HG03097 (cell line): Measurements from ENCODE around the gene EPB41L4A.

Source experiments
- ATAC-seq: cut with Tn5 transposase; IDR thresholded peaks from one replicate; pipeline ENCODE4 v1.9.1; 2021; ENCODE audit not compliant: unreplicated experiment, low FRiP score

Gene EPB41L4A

DNA sequence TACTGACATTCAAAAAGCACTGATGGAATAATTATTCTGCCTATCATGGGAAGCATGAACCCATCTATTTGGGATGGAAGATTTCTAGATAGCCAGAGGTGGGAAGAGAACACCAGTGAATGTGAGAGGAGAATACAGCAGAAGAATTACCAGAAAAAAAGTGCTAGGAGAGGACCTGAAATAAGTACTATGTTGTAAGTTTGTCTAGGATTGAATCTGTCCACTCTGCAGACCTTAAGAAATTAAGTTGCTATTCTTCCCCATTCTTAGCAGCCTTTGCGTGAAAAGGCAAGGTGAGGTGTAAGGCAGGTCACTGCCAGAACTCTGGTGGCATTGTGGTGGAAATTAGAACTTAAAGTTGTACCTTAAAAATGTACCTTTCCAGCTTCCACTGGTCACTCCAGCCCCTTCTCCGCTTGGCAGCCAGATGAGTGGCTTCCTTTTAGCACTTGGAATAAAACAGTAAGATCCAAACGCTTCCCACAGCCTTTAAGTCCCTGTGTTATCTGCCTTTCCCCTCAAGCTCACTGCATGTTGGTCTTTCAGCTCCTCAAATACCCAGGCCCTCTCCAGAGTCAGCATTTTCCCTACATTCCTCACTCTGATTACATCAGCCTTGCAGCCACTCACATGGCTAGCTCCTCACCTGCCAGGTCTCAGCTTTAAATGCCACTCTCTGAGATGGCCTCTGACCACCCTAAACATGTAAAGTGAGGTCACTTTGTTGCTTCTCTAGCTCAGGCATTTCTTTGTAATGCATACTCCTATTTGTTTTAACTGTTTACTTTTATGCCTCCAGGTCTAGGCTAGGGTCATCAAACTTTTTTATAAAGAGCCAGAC is 253.0 kb downstream of the EPB41L4A start:
- no peak for ATAC-seq

GRCh38 chr5:112165399-112165798 is 253.7 kb downstream of the EPB41L4A start:
- no peak for ATAC-seq

DNA sequence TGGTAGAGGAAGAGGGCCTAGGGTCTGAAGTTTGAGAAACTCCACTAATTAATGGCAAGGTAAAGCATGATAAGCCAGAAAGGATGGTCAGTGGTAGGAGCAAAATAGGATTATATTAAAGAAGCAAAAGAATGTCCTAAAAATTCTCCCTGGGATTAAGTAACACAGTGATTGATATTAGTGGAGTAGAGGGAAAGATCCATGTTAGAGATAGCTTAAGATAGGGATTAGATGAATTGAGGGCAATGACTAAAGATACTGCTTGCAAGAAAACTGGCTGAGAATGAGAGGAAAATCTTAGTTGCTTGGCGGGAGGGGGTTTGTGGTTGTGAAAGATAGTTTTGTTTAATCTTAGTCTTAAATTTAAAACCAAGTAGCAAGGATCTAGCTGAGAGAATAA is 255.6 kb downstream of the EPB41L4A start:
- no peak for ATAC-seq

- no peak for ATAC-seq
Observed at GRCh38 chr5:112161392-112161748, 257.7 kb downstream of the EPB41L4A start.

GRCh38 chr5:112160652-112161391 is 258.3 kb downstream of the EPB41L4A start:
- peak; percentile 96 for ATAC-seq

DNA sequence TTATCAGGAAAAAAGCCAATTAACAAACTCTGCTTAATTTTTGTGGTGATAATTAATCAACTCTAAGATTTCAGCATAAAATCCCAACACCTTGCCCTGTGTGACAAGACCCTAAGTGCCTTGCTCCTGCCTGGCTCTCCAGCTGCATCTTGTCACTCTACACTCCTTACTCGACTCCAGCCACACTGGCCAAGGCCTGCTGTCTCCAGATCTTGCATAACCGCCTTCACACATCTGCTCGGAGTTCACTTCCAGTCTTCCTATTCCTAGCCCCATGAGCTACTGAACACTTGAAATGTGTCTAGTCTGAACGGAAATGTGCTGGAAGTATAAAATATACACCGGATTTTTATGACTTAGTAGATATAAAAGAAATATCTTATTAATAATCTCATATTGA is 259.6 kb downstream of the EPB41L4A start:
- ATAC-seq = no peak

DNA sequence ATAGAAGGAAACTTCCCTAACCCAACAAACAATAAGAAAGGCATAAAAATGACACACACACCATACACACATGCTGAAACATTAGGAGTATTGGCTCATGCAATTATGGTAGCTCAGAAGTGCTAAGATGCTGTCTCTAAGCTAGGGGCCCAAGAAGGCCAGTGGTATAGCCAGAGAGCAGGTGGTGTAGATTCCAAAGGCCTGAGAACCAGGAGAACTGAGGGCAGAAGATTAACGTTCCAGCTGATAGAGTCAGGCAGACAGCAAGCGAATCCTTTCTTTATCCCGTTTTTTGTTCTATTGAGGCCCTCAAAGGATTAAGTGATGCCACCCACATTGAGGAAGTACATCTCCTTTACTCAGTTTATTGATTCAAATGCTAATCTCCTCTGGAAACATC is 262.9 kb downstream of the EPB41L4A start:
- no peak for ATAC-seq

DNA sequence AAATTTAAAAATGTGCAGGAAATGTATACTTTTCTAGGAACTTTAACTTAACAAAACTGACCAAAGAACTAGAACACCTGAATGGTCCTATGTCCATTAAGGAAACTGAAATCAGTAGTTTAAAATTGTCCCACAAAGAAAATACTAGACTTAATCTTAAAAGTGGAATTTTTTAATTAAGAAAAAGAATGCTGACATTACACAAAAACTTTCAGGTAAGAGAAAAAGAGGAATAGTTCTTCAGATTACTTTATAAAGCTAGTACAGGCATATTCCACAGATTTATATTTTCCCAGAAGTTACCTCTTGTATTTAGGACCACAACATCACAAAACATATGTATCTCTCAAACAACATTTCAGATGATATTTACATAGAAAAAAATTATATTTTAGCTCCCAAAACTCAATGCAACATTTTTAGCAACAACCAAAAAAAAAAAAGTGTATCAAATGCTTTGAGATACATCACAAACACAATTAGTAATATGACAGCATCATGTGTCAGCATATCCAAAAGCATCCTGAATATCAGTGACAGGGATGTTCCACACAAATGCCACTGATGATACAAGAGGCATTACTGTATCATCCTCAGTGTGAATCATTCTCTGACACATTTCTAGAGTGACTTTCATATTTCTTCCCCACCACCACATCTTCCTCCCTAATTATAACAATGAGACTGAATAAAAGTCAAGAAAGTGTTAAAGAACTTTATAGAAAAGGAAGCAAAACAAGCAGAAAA is 264.0 kb downstream of the EPB41L4A start:
- no peak for ATAC-seq

DNA sequence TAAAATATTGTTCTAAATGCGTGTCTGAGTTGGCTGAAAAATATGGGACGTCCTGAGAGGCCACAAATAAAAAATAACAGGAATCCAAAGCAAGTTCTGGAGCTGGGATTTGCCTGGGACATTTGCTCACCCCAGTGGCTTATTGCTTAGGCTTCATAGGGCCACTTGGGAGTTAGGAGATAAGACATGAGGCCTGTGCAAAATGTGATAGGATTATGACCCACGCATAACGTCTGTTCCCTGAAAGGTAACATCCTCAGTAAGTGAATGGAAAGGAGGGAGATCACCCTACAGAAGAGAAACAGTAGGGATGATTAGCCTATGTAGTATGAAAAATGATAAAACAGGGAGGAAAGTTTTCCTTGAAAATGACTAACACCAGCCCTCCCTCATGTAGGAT is 269.4 kb downstream of the EPB41L4A start:
- no peak for ATAC-seq

DNA sequence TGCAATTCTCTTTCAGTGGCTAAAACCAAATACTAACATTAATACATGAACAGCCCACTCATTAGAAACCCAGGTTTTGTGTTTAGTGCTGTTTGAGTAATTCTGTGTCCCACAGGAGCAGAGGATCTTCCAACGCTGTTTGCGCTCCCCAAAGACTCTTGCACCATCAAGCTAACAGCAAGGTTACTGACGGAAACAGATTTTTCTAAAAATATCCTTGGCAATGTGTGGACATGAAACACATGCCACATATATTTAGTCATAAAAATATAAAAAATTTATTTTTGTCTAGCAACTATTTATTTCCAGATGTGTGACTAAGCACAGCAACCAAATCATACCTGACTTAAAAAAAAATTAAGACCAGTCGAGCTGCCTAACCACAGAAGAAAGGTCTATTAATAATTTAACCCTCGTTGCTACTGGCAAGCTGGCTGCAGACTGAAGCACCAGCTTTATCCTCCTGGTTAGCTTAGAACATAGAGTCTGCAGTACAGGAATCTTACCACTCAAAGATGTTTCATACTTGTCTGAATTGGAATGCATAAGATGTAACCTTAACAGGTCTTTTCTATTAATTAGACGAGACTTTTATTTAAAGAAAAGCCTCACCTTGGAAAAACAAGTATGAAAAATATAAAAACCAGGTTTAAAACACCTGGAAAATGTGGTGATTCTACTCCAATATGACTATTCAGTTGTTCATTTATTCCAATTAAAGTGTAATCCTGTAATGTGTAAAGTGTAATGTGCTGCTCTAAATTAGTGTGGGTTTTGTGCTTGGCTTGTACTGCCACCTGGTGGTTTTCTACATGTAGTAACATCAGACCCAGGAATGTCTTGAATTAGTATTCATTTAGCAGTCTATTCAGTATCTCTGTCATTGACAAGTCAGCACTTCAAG is 272.5 kb downstream of the EPB41L4A start:
- peak; percentile 77 for ATAC-seq

- no peak for ATAC-seq
Observed at GRCh38 chr5:112143690-112144089, 275.4 kb downstream of the EPB41L4A start.

DNA sequence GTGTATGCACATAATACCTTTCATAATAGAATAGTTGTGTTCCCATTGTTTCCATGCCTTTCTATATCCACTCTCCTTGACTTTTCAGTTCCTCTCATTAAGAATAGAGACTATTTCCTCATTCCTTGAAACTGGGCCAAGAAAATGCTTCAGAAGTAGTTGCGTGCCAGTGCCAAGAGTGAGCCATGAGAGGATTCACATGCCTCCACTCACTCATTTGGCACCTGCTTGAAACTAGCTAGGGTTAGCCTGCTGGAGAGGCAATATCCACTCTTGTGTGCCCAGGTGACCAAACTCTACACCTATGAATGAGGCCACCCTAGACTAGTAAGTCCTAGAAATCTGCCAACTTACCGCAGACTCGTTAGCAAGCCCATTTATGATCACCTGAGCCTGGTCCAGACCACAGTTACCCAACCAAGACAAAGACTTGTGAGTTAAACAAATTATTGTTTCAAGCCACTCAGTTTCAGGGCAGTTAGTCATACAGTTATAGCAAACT is 276.3 kb downstream of the EPB41L4A start:
- no peak for ATAC-seq

DNA sequence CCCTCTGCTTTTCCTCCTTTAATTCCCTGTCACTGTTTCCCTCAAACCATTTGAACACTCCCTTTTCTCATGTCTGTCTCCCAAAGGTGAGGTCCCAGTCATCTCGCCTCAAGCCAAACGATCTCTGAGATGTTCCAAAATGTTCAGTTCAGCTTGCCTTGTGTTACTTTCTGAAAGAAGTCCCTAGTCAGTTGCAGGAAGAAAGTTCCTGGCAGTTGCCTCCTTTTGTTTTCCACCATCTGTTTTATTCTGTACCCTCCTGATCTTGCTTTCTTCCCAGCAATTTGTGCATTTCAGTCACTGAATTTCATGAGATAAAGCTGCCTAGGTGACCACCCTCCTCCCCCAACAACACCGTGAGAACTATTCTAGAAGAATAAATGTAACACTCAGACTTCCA is 277.5 kb downstream of the EPB41L4A start:
- ATAC-seq = no peak

- no peak for ATAC-seq
Observed at GRCh38 chr5:112138526-112138925, 280.6 kb downstream of the EPB41L4A start.

DNA sequence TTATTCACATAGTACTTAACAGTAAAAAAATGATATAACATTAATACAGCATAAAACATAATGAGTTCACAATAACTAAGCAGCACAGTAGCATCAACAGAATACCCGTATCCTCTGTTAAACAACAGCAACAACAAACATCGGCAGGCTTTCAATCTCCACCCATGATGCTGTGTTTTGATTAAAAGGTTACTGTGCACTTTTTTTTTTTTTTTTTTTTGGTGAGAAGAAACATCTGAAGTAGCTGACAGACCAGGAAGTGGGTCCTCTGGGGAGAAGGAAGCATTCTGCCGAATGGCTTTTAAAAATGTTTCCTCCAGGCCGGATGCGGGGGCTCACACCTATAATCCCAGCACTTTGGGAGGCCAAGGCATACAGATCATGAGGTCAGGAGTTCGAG is 282.3 kb downstream of the EPB41L4A start:
- no peak for ATAC-seq

DNA sequence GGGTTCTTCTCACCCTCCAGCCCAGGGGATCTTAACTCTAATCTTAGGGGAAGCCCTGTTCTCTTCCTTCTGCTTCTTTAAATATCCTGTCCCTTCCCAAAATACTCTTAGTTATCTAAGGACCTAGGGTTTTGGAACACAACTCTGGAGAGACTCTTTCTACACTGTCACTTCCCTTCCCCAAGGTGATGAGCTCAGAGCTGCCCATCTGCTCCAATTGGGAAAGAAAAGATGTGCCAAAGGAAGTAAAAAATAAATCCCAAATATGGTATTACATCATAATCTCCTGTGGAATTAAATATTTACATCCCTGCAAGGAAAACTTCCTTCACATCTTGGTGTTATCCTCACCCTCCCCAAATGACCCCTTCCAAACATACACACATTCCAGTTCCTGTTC is 291.2 kb downstream of the EPB41L4A start:
- no peak for ATAC-seq

DNA sequence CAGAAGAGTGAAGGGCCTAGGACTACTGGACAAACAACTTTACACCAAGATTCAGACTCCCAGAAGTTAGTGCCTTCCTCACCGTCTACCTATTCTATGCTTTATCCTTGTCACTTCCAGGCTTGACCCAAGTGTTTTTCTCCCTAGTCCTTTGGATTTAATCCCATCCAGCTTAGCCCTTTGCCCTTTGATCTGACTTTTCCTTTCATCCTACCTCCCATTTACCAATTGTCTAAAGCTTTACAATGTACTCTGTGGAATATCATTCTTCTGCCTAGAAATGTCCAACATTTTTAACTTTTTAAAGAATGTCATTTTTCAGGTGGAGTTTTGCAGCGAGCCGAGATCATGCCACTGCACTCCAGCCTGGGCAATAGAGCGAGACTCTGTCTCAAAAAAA is 292.1 kb downstream of the EPB41L4A start:
- no peak for ATAC-seq

DNA sequence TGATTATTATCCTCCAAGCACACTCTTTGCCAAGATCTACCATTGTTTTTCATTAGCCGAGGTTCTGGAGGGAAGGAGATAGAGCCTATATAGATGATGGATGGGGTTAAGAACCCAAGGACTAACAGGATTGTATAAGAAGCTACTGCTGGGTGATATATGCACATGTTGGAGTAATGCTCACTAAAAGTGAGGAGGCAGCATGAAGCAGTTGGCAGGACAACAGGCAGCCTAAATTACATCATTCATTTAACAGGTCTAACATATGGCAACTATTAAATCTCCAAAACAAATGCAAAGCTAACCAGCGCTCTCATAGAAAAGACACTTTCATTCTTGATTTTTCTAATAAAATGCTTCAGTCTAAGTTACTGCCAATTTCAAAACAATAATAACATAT is 293.2 kb downstream of the EPB41L4A start:
- ATAC-seq = no peak

DNA sequence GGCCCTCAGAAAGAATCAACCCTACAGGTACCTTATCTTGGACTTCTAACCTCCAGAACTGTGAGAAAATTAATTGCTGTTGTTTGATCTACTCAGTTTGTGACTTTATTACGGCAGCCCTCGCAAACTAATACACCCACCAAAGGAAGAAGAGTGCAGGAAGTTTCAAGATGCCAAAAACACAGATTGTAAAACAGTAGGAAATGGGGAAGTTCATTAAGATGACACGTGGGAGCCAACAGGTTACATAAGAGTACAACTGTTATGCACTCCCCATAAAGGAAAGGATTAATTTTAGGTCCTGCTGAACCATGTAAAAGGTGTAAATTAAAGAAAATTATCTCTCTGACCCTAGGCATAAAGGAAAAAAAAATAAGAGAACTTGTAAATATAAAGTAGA is 294.3 kb downstream of the EPB41L4A start:
- no peak for ATAC-seq

- ATAC-seq = no peak
Observed at GRCh38 chr5:112123086-112123485, 296.0 kb downstream of the EPB41L4A start.
